Activated naive CD8-positive, alpha-beta T cell (primary cell): Measurements from ENCODE around the gene ZNF512B.
"Not testable (repeated sequence)": the region's sequence is repeated elsewhere in the genome, so short reads cannot be mapped to it uniquely, and the experiment has no call there.

ENCODE experiments used
- H3K27ac Mint-ChIP-seq: one replicate; pipeline ENCODE4 v1.8.0; 2021; ENCODE audit warnings: mixed read lengths
- H3K27me3 Mint-ChIP-seq: one replicate; pipeline ENCODE4 v1.8.0; 2021; ENCODE audit warnings: mixed read lengths
- H3K36me3 Mint-ChIP-seq: one replicate; pipeline ENCODE4 v1.8.0; 2021; ENCODE audit warnings: mixed read lengths
- H3K4me1 Mint-ChIP-seq: one replicate; pipeline ENCODE4 v1.8.0; 2021; ENCODE audit warnings: low read depth, mixed read lengths
- H3K4me3 Mint-ChIP-seq: one replicate; pipeline ENCODE4 v1.8.0; 2021; ENCODE audit warnings: mild to moderate bottlenecking, mixed read lengths
- H3K9me3 Mint-ChIP-seq: one replicate; pipeline ENCODE4 v1.8.0; 2021; ENCODE audit warnings: low read depth, mixed read lengths

Gene ZNF512B

DNA sequence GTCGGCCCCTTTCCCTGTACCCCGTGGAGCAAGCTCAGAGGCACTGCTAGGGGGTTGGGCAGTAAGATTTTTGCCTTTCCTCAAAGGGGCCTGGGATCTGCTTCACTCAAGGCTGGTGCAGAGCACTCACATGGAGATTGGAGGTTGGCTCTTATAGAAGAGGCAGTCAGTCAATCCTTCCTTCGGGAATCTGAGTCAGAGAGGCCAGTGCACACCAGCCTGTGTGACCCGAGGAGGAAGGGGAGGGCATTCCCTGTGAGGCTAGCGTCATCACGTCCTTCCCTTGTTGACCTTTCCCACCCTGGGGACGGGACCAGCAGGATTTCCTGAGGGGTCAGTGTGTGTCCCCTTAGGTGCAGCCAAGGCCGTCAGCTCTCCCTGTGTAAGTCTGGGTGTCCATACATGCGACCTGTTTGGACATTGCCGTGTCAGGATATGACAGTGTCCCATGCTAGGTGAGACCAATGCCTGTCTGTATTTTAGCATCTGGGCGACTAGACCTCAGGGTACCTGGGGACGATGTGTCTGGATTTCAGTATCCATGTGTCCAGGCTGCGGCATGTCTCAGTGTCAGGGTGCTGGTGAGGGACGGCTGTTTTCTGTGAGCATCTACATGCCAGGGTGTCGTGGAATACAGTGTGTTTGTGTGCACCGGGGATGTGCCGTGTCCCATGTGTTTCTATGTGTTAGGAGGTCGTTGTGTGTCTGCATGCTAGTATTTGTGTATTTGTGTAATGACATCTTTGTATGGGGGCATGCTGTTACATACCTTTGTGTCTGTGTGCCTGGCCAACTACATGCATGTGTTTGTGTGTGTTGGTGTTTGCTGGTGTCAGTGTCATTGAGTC is 2.8 kb upstream of the ZNF512B start:
- H3K36me3 Mint-ChIP-seq = peaks cover 3% of the 10 kb centered on the region
- no peaks in the 10 kb centered on the region for H3K9me3 Mint-ChIP-seq
- H3K4me1 Mint-ChIP-seq = peaks cover 36% of the 10 kb centered on the region
- no peak overlapping the region for H3K27ac Mint-ChIP-seq
- H3K4me3 Mint-ChIP-seq = no peak overlapping the region
- no peaks in the 10 kb centered on the region for H3K27me3 Mint-ChIP-seq

DNA sequence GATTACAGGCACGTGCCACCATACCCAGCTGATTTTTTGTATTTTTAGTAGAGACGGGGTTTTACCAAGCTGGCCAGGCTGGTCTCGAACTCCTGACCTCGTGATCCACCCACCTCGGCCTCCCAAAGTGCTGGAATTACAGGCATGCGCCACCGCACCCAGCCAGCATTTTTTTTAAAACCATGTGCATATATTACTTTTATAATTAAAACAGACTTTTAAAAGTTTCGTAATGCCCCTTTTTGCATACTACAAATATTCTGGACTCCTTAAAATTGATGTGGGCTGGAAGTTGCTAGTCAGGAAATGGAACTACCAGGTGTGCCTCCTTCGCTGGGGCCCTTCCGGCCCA is 2.2 kb upstream of the ZNF512B start:
- peaks cover 30% of the 10 kb centered on the region for H3K4me1 Mint-ChIP-seq
- not testable (repeated sequence) for H3K36me3 Mint-ChIP-seq, H3K27ac Mint-ChIP-seq, H3K4me3 Mint-ChIP-seq, H3K9me3 Mint-ChIP-seq, H3K27me3 Mint-ChIP-seq

- no peaks in the 10 kb centered on the region for H3K36me3 Mint-ChIP-seq
- no peak overlapping the region for H3K27ac Mint-ChIP-seq
- peak overlapping the region; percentile 75 for H3K4me3 Mint-ChIP-seq
- no peaks in the 10 kb centered on the region for H3K9me3 Mint-ChIP-seq
- H3K27me3 Mint-ChIP-seq = no peaks in the 10 kb centered on the region
- peaks cover 20% of the 10 kb centered on the region for H3K4me1 Mint-ChIP-seq
Measured at GRCh38 chr20:63970714-63971431, 1.1 kb upstream of the ZNF512B start.

DNA sequence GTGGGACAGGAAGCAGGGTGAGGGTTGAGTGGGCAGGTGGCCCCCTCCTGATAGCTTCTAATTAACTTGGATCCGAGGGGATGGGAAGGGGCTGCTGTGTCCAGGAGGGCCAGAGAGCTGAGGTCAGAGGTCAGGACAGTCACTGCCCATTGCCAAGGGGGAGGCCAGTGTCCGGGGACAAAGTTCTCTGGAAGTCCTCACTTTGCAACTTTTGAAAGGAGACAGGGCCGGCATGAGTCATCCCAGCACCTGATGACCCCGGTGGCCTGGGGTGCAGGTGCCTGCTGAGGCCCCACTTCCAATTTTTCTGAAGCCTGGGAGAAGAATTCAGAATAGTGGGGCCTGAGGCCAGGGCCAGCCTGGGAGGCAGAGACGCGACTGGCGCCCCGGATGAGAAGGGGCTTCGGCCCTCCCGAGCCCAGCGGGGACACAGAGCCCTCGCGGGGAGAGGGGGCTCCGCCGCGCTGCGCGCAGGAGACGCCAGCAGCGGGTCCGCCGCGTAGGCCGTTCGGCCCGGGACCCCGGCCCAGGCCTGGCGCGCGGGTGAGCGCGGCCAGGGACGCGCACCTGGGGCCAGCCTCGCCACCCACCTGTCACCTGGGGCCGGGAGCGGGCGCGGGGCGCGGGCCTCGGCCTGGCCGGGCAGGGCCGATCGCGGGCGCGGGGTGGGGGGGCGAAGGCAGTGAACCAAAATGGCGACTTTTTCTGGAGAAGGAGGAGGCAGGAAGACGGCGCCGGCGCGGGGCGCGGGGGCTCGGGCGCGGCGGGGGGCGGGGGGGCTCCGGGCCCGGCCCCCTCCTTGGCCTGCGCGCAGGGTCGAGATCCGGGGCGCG is 586 bp downstream of the ZNF512B start:
- H3K4me1 Mint-ChIP-seq = peaks cover 17% of the 10 kb centered on the region
- H3K9me3 Mint-ChIP-seq = no peaks in the 10 kb centered on the region
- H3K27ac Mint-ChIP-seq = peak overlapping the region; percentile 41
- H3K36me3 Mint-ChIP-seq = no peaks in the 10 kb centered on the region
- peak overlapping the region; percentile 84 for H3K4me3 Mint-ChIP-seq
- H3K27me3 Mint-ChIP-seq = no peaks in the 10 kb centered on the region

GRCh38 chr20:63968136-63968927 is 1.4 kb downstream of the ZNF512B start:
- Mint-ChIP-seq H3K27ac (peak overlapping the region; percentile 66), H3K27me3 (no peaks in the 10 kb centered on the region), H3K9me3 (no peaks in the 10 kb centered on the region), H3K4me3 (peak overlapping the region; percentile 84), H3K4me1 (peaks cover 12% of the 10 kb centered on the region), H3K36me3 (no peaks in the 10 kb centered on the region)

DNA sequence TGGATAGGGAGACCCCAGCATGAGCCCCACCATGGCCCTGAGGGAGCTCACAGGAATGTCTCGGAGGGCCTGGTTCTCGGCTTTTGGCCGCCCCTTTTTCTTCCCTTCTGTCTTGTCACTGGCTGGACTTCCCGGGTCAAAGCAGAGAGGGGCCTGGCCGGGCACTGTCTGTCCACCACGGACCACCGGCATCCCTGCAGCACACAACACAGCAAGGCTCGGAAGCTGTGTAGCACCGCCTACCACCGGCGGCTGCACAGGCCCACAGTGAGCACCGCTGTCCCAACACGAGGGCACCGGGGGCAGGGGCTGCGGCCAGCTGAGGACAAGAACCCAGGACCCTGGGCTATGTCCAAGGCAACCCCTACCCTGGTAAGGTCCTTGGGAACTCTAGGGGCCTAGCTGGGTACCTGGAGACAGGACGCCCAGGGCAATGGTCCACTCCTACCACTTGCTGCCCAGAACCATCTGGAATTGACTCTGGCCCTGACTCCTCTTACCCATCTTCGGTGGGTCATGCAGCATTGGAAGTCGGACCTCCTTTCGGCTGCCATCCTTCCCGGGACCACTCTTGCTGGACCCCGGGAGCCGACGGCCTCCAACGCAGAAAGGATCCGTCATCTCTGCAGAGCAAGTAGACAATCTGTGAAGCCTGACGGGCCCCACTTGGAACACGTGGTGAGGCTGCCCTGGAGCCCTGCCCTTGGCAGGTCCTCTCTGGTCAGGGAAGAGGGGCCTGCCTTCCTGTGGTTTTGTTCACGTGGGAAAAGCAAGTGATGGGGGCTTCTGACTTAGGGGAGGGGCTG is 2.2 kb downstream of the ZNF512B start:
- Mint-ChIP-seq H3K27ac (no peak overlapping the region), H3K4me1 (peaks cover 8% of the 10 kb centered on the region)

DNA sequence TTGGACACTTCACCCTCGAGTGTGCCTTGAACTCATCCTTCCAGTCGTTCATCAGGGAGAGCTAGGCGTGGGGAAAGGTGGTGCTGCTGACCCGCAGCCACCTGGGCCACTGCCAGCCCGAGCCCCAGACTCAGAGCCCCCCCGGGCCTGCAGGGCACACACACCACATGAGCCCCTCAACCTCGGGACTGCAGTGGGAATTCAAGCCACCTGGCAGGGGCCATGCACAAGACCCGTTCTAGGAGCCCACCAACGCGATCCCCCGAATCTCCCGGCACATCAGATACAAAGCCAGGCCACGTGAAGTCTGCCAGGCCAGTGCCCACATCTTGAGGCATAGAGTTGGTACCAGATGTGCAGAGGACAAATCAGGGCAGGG is 2.8 kb downstream of the ZNF512B start:
- Mint-ChIP-seq H3K27me3 (no peaks in the 10 kb centered on the region), H3K36me3 (no peaks in the 10 kb centered on the region), H3K27ac (no peak overlapping the region), H3K4me1 (peaks cover 5% of the 10 kb centered on the region), H3K9me3 (no peaks in the 10 kb centered on the region), H3K4me3 (no peak overlapping the region)

More for the DNA sequence above, 2.2 kb downstream of the ZNF512B start:
- Mint-ChIP-seq H3K27me3 (no peaks in the 10 kb centered on the region), H3K9me3 (no peaks in the 10 kb centered on the region), H3K4me3 (peak overlapping the region; percentile 84), H3K36me3 (no peaks in the 10 kb centered on the region)

- Mint-ChIP-seq H3K36me3 (no peaks in the 10 kb centered on the region), H3K27me3 (no peaks in the 10 kb centered on the region), H3K4me1 (peaks cover 5% of the 10 kb centered on the region), H3K27ac (no peak overlapping the region), H3K9me3 (no peaks in the 10 kb centered on the region), H3K4me3 (no peak overlapping the region)
Measured at GRCh38 chr20:63966172-63966943, 3.4 kb downstream of the ZNF512B start.

GRCh38 chr20:63964412-63964811 is 5.3 kb downstream of the ZNF512B start:
- Mint-ChIP-seq H3K9me3 (no peaks in the 10 kb centered on the region), H3K27me3 (no peaks in the 10 kb centered on the region), H3K36me3 (no peaks in the 10 kb centered on the region)

GRCh38 chr20:63963784-63964301 is 5.9 kb downstream of the ZNF512B start:
- H3K36me3 Mint-ChIP-seq = no peaks in the 10 kb centered on the region
- no peak overlapping the region for H3K27ac Mint-ChIP-seq
- H3K9me3 Mint-ChIP-seq = no peaks in the 10 kb centered on the region
- H3K4me3 Mint-ChIP-seq = no peak overlapping the region
- peaks cover 3% of the 10 kb centered on the region for H3K4me1 Mint-ChIP-seq
- no peaks in the 10 kb centered on the region for H3K27me3 Mint-ChIP-seq

More at GRCh38 chr20:63964412-63964811, 5.3 kb downstream of the ZNF512B start:
- Mint-ChIP-seq H3K4me1 (peaks cover 4% of the 10 kb centered on the region), H3K27ac (no peak overlapping the region), H3K4me3 (no peak overlapping the region)

GRCh38 chr20:63963348-63963741 is 6.4 kb downstream of the ZNF512B start:
- no peak overlapping the region for H3K27ac Mint-ChIP-seq
- H3K4me1 Mint-ChIP-seq = peaks cover 2% of the 10 kb centered on the region
- H3K4me3 Mint-ChIP-seq = no peak overlapping the region
- H3K9me3 Mint-ChIP-seq = no peaks in the 10 kb centered on the region
- no peaks in the 10 kb centered on the region for H3K27me3 Mint-ChIP-seq
- no peaks in the 10 kb centered on the region for H3K36me3 Mint-ChIP-seq

- peaks cover 7% of the 10 kb centered on the region for H3K4me1 Mint-ChIP-seq
- H3K9me3 Mint-ChIP-seq = no peaks in the 10 kb centered on the region
- H3K36me3 Mint-ChIP-seq = no peaks in the 10 kb centered on the region
- H3K4me3 Mint-ChIP-seq = no peak overlapping the region
- no peaks in the 10 kb centered on the region for H3K27me3 Mint-ChIP-seq
- H3K27ac Mint-ChIP-seq = no peak overlapping the region
Measured at GRCh38 chr20:63962426-63963347, 7.0 kb downstream of the ZNF512B start.
